WERI-Rb-1 (cell line): ENCODE data around the gene IFNK.

ENCODE experiments used
- DNase-seq: peaks from one replicate; pipeline ENCODE4 v3.0.0-alpha.2; 2020
- H3K27ac ChIP-seq: fragments of 250-450 bp; sonication (Bioruptor Pico); 2 replicates; pipeline ENCODE4 v1.5.1; 2020; ENCODE audit warnings: mild to moderate bottlenecking, moderate library complexity
- H3K27me3 ChIP-seq: fragments of 250-450 bp; sonication (Bioruptor Pico); 2 replicates; pipeline ENCODE4 v1.5.1; 2021; ENCODE audit warnings: mild to moderate bottlenecking, low read depth, moderate library complexity; ENCODE audit not compliant: insufficient read depth, severe bottlenecking
- H3K36me3 ChIP-seq: fragments of 250-450 bp; sonication (Bioruptor Pico); 2 replicates; pipeline ENCODE4 v1.5.1; 2020; ENCODE audit warnings: mild to moderate bottlenecking, moderate library complexity
- H3K4me3 ChIP-seq: 2 replicates; pipeline ENCODE4 v1.5.1; 2011; ENCODE audit warnings: low read depth, mild to moderate bottlenecking, control low read depth, low read length
- H3K9me3 ChIP-seq: fragments of 250-450 bp; sonication (Bioruptor Pico); 2 replicates; pipeline ENCODE4 v1.5.1; 2021; ENCODE audit warnings: mild to moderate bottlenecking, moderate library complexity; ENCODE audit not compliant: severe bottlenecking
- CTCF ChIP-seq: IDR thresholded peaks from 2 replicates; pipeline ENCODE4 v1.5.1; 2011; ENCODE audit warnings: low read depth, mild to moderate bottlenecking, control low read depth, inconsistent platforms, low read length

The IFNK gene

DNA sequence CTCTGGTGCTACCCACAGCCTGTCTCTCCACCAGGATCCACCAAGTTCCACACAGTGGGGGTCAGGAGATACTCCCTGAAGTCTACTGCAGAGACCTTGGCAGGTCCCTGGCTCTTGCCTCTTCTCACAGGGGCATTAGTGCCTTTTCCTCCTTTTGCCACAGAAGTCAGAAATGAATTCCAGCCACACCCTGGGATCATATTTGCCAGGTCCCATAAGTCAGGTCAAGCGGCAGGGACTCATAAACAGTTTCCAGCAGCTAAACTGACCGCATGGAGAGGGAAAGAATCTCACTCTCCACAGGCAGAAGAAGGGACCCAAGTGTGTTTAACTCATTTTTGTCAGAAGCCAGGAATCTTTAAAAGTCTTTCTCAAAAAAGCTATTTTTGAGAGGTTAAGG lies 13.3 kb upstream of the IFNK start:
- Histone ChIP-seq H3K9me3 (no peaks in the 10 kb centered on the region), H3K27ac (no peak overlapping the region), H3K36me3 (no peaks in the 10 kb centered on the region), H3K4me3 (no peak overlapping the region), H3K27me3 (no peaks in the 10 kb centered on the region)
- DNase-seq, result no peak
- TF ChIP-seq CTCF, result no peak

DNA sequence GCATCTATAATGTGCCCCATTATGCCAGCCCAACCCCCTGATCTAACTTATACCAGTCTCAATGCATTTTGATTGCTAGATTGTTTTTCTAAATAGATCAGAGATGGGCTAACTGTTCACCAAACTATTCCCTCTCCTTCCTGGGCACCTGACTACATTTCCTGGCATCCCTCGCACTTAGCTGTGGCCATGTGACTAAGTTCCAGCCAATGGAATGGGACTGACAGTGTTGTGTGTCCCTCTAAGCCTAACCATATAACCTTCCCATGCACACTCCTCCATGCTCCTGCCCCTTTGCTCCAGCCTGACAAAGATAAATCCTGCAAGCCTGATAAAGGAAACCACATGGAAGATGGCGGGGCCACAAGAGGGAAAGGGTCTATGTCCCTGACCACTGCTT lies 12.3 kb upstream of the IFNK start:
- Histone ChIP-seq H3K4me3 (no peak overlapping the region), H3K27me3 (no peaks in the 10 kb centered on the region), H3K9me3 (no peaks in the 10 kb centered on the region), H3K36me3 (no peaks in the 10 kb centered on the region), H3K27ac (no peak overlapping the region)
- no peak for DNase-seq
- no peak for TF ChIP-seq CTCF

DNA sequence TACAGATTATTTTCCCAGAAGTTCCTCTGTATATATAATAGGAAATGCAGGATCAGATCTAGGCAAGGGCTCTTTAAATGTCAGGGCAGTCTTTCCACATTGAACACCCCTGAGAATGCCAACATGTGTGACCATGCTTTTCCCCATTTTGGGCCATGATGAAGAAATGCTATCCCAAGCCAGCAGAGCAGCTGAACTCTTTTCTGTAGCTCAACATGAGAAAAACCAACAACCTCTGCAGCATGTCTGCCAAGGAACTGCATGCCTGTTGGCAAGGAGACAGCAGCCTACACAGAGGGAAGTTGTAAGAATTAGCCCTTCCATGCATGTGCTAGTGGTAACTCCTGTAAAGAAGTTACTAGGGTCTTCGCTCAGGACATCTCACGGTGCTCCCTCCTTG lies 9.5 kb upstream of the IFNK start:
- no peaks in the 10 kb centered on the region for H3K9me3 ChIP-seq
- no peaks in the 10 kb centered on the region for H3K27me3 ChIP-seq
- no peak overlapping the region for H3K27ac ChIP-seq
- no peaks in the 10 kb centered on the region for H3K36me3 ChIP-seq
- TF ChIP-seq CTCF, result no peak
- H3K4me3 ChIP-seq, result no peak overlapping the region
- DNase-seq, result no peak

DNA sequence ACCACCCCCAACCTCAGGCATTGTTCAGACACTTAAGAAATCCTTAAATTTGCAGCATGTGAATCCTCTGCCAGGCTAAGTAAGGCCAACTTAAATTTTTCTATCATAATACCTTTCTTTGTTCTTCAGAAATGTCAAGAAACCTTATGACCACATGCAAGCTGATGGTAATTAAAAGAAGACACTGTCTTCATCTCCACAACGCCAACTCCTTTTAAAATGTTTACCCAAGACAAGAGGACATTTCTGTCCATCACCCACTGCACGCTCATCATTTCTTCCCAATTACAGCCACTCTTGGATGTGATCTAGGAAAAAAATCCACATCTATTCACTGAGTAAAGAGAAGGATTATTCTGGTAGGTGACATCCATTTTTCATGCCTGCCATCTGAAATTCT lies 6.1 kb upstream of the IFNK start:
- Histone ChIP-seq H3K36me3 (no peaks in the 10 kb centered on the region), H3K4me3 (no peak overlapping the region), H3K27me3 (no peaks in the 10 kb centered on the region), H3K9me3 (no peaks in the 10 kb centered on the region), H3K27ac (no peak overlapping the region)
- DNase-seq, result no peak
- TF ChIP-seq CTCF, result no peak

GRCh38 chr9:27518809-27519208 lies 5.3 kb upstream of the IFNK start:
- H3K9me3 ChIP-seq, result no peaks in the 10 kb centered on the region
- no peak overlapping the region for H3K27ac ChIP-seq
- TF ChIP-seq CTCF, result no peak
- no peak for DNase-seq
- H3K36me3 ChIP-seq, result no peaks in the 10 kb centered on the region
- H3K4me3 ChIP-seq, result no peak overlapping the region
- no peaks in the 10 kb centered on the region for H3K27me3 ChIP-seq
